K562 (cell line): Measurements from ENCODE around the gene NIPAL3. TPM values are rescaled to one million over a fixed set of nuclear protein-coding genes. Genes with fewer than 3 reads are reported as not detected.

Experiments
- CHD7 ChIP-seq: fragments of 200-600 bp; sonication (generic); IDR thresholded peaks from one replicate; pipeline ENCODE4 v1.6.1; 2012; ENCODE audit warnings: mild to moderate bottlenecking, low read depth, low read length, inconsistent platforms
- CUX1 ChIP-seq: fragments of 200-800 bp; sonication (Bioruptor generic); IDR thresholded peaks from 2 replicates; pipeline ENCODE4 v1.6.1; 2016; ENCODE audit warnings: missing genetic modification characterization, missing compliant biosample characterization
- FOXJ2 ChIP-seq: fragments of 200-800 bp; sonication (Bioruptor generic); IDR thresholded peaks from 2 replicates; pipeline ENCODE4 v1.6.1; 2016; ENCODE audit warnings: missing genetic modification characterization, missing compliant biosample characterization
- ZKSCAN8 ChIP-seq: fragments of 200-800 bp; sonication (Bioruptor generic); IDR thresholded peaks from 2 replicates; pipeline ENCODE4 v1.6.1; 2016; ENCODE audit warnings: missing genetic modification characterization, missing compliant biosample characterization
- ZNF431 ChIP-seq: sonication (generic); formaldehyde crosslinking; IDR thresholded peaks from 2 replicates; pipeline ENCODE4 v1.8.0; 2022; ENCODE audit warnings: mild to moderate bottlenecking, missing genetic modification reagents
- ZNF655 ChIP-seq: fragments of 250-450 bp; sonication (Bioruptor Pico); IDR thresholded peaks from 2 replicates; pipeline ENCODE4 v1.5.0; 2021
- polyA plus RNA-seq, 8 experiments: library from polyadenylated mRNA; depleted of rRNA in 4 of 8; stranded (reverse) in 5 of 8; unstranded in 3 of 8; fragments of >200 nt; fragmentation: Nextera tagmentation in 2 of 8; fragmentation: Illumina TruSeq in 1 of 8; extraction: Ambion mirVana in 2 of 8; extraction: Trizol in 1 of 8; gene quantifications; 2 replicates each; pipeline versions ENCODE4 v1.2.1 to v1.2.3, GENCODE V29; 2011 to 2014; ENCODE audit warnings: inconsistent platforms in 1 of 8, missing spikeins in 1 of 8
- total RNA-seq, 7 experiments: library from RNA; depleted of rRNA in 6 of 7; stranded (reverse); fragments of >200 nt in 6 of 7; fragmentation: Illumina TruSeq in 2 of 7; extraction: Trizol in 2 of 7; gene quantifications; 2 replicates each; pipeline versions ENCODE4 v1.2.1 to v1.2.3, GENCODE V29; 2011 to 2021; ENCODE audit warnings: low replicate concordance in 1 of 7

The NIPAL3 gene
- total and polyA plus RNA-seq, 9 of the 15 experiments (the other 6 are each of a cell fraction or from before 2014, with no cell fraction given): 10.5 to 26.3 (median 16.0) TPM

GRCh38 chr1:24415334-24415909, at the start of gene NIPAL3 (continued):
- no peak for TF ChIP-seq ZNF655 (CRISPR knock-in tag)
- 0 out of 2 replicates have a peak, but pooled peaks have one; percentile 43 for TF ChIP-seq FOXJ2
- TF ChIP-seq CHD7: no peak
- no peak for TF ChIP-seq CUX1
- TF ChIP-seq ZKSCAN8: no peak
- no peak for TF ChIP-seq ZNF431 (CRISPR knock-in tag)
